ENCODE data around the gene RACGAP1.

GRCh38 chr12:49941556-49942511 lies 83.5 kb downstream of the RACGAP1 start:
- TF ChIP-seq CTCF (IDR thresholded peaks at IDR 0.05; ENCODE audit: insufficient read depth, low read depth, low read length), result no peak
- TF ChIP-seq EZH2 (IDR thresholded peaks at IDR 0.05; ENCODE audit: insufficient read depth, low read length), result no peak

All from astrocyte (in vitro differentiated cells and primary cell).